IPS-NIHi11 (cell line): Measurements from ENCODE around the gene CELA1.
A peak's percentile ranks its signal among the peaks of the same experiment; 100 is the strongest.

Experiments
- DNase-seq: peaks from one replicate; pipeline ENCODE4 v3.0.0; 2012; ENCODE audit warnings: mixed read lengths, low spot score

The CELA1 gene

GRCh38 chr12:51374856-51375255 lies 28.4 kb upstream of the CELA1 start:
- DNase-seq, result no peak

DNA sequence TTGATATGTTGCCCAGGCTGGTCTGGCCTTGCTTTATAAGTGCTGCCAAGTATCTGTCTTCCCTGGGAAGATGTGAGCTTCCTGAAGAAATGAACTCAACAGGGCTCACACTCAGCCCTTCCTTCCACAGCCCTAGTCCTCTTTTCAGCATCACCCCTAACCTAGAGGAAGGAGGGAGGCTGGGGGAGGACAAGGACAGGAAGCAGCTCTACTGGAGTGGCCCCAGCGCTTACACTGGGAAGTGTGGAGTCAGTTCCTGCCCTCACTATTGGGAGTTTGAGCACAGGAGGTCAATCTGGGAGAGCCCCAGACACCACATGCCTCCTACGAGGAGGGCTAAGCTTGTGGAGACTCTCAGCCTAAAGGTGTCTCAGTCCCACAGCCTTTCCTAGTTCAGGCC lies 27.9 kb upstream of the CELA1 start:
- no peak for DNase-seq

GRCh38 chr12:51373187-51373586 lies 26.7 kb upstream of the CELA1 start:
- DNase-seq, result no peak

GRCh38 chr12:51372021-51372420 lies 25.5 kb upstream of the CELA1 start:
- DNase-seq, result no peak

DNA sequence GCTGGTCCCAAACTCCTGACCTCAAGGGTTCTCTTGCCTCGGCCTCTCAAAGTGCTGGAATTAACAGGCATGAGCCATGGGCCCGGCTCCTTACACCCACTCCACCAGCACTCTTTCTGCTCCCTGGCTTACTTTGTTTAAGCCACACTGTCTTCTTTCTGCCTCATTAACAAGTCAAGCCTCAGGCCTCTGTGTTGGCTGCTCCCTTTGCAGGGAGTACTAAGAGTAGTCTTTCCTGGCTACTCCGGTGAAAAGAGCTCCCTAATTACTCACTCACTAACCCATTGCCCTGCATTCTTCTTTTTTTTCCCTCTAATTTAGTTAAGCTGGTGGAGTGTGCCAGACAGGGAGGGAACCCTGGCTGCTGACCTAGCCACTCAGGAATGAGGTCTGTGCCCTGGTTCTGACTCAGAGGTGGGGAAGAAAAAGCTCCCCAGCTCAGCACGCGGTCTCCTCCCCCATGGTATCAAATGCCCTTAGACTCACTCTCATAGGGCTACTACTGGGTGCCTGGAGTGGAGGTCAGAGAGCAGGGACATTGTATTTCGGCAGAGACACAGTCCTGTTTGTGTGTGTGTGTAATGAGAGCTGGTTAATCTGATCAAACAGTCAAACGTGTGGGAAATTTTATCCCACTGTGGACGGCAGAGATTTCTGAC lies 24.9 kb upstream of the CELA1 start:
- DNase-seq, result peak; percentile 84

- DNase-seq, result no peak
These were observed 24.2 kb upstream of the CELA1 start for GRCh38 chr12:51370667-51371066.

DNA sequence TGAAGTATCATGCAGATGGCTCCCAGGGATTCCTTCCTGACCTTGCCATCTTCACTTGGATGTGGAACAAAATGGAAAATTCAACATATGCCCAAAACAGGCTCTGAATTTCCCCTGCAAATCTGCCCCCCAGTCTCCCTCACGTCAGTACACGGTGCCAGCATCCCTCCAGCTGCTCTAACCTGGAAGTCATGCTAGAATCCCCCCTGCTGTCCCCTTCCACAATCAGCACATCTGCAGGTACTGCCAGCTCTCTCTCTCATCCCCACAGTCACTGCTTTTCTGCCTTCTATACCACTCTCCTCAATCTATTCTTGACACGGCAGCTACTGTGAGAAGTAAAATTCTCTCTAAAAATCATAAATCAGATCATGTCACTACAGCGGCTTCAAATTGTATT lies 23.1 kb upstream of the CELA1 start:
- DNase-seq, result no peak

GRCh38 chr12:51368640-51369517 lies 22.4 kb upstream of the CELA1 start:
- DNase-seq, result peak; percentile 50

DNA sequence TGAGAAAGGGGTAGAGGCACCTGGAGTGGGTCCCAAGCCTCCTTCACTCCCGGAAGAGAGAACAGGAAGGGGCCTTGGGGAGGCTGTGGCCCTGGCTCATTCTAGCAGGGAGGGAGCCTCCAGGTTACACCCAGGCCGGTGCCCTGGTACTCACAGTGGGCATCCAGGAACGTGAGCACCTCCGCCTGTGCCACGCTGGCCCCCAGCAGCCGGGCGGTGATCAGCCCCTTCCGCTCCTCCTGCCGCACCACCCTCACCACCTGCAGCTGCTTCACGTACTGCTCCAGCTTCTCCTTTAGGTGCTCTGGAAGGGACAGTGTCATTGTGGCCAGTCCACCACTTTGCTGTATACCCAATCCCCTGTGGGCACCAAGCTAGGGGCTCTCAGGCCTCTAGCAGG lies 18.8 kb upstream of the CELA1 start:
- no peak for DNase-seq

DNA sequence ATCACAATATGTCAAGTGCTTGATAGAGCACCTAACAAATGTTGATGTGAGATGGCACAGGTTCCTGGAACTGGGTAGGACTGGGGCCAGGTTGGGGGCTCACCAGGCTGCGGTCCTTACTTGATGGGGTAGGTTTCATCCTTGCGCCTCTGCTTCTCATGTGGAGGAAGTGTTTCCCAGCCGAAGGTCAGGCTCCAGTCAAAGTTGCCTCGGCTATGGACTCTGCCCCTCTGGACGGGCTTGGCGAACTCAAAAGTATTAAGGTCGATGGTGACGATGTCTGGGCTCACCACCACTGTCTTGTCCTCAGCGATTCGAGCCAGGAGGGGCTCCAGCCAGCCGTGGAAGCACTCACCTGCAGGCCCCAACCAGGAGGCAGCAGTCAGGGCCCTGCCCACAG lies 17.5 kb upstream of the CELA1 start:
- DNase-seq, result no peak

- DNase-seq, result no peak
These were observed 16.4 kb upstream of the CELA1 start for GRCh38 chr12:51362747-51363342.

GRCh38 chr12:51362307-51362706 lies 15.8 kb upstream of the CELA1 start:
- DNase-seq, result no peak

DNA sequence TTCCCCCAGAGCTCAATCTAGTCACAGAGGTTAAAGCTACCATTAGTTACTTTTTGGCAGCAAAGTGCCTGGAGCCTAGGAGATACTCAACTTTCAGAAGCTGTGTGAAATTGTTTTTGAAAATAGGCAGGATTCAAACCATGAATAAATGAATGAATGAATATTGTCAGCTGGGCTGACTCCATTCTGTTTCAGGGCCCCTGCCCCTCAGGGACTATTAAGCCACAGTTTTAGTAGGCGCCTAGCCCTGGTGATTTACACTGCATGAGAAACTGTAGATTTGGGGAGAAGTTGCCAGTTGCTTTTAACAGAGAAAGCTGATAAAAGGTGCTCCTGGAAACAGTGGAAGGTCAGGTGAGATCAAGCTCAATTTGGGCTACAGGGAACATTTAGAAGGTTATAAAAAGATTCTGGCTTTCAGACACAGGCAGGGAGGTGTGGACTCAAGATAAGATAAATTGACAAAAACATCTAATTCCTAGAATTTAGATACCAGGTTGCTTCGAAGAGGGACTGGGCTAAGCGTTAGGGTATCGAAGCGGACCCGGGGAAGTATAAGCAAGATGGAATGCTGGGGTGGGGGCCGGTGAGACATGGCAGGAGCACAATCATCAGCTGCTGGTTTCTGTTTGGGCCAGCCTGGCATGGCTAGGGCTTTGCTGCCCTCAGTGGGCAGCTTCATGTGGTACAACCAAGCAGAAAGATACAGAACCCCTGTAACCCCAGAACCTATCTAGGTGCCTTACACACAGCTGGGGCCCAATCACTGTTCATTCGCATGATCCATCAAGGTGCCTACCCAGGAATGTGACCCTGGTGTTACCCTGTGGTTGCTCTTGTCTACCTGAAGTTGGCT lies 14.9 kb upstream of the CELA1 start:
- no peak for DNase-seq

- no peak for DNase-seq
These were observed 13.8 kb upstream of the CELA1 start for GRCh38 chr12:51360315-51360714.

- no peak for DNase-seq
These were observed 13.4 kb upstream of the CELA1 start for GRCh38 chr12:51359851-51360250.

GRCh38 chr12:51358496-51358895 lies 12.0 kb upstream of the CELA1 start:
- no peak for DNase-seq

DNA sequence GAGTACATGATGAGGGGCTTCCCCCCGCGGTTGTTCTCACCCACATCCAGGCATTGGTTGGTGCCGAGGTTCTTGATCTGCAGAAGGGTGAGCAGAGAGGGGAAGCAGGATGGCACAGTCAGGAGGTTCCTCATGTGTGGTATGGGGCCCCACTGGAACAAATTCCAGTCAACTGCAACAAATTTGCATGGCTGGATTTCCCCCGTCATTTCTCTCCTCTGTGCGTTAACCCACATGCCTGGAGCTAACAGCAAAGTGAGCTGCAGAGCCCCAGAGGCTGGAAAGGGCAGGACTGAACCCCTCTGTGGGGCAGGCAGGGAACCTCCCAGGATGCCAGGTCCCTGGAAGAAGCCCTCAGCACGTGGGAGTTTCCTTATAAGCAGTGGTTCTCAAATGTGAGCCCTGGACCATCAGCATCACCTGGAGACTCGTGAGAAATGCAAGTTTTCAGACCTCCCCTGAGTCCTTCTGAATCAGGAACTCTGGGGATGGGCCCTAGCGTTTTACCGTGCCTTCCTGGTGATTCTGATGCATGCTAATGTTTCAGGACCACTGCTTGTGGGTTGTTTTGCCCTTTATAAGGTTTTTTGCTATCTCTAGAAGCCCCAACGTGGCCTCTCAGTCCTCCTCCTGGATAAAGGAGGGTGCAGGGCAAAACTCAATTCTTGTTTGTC lies 11.0 kb upstream of the CELA1 start:
- DNase-seq, result no peak

- DNase-seq, result peak; percentile 73
These were observed 5.5 kb upstream of the CELA1 start for GRCh38 chr12:51351913-51352532.

- DNase-seq, result no peak
These were observed 2.5 kb upstream of the CELA1 start for GRCh38 chr12:51349026-51349425.

- DNase-seq, result no peak
These were observed 1.6 kb upstream of the CELA1 start for GRCh38 chr12:51348116-51348515.

DNA sequence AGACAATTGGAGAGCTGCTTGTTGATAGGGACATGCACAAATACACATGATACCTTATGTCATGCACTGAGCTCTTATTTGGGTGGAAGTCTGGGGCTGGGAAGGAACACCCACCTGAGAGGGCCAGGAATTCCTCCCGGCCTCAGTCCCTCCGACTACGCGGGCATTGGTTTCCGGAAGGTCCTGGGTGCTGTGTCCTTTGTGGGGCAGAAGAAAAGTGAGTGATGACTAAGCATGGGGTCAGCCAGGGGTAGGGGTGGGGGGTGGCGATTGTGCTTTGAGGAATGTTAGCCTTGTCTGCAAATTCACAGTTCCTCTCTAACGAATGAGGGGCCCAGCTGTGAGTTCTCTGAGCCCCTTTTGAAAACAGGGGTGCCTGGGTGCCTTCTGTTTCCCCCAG lies 798 bp downstream of the CELA1 start:
- no peak for DNase-seq
